VCaP (cell line): ENCODE data around the gene FGFRL1.
"Not testable (repeated sequence)": the region's sequence is repeated elsewhere in the genome, so short reads cannot be mapped to it uniquely, and the experiment has no call there.

Source experiments
- H3K27ac ChIP-seq: fragments of 450-650 bp; 2 replicates; pipeline ENCODE4 v1.5.1; 2017
- CTCF ChIP-seq: fragments of 450-650 bp; conservative IDR thresholded peaks from 2 replicates; pipeline ENCODE4 v1.5.1; 2017; ENCODE audit warnings: mild to moderate bottlenecking, moderate library complexity

Gene FGFRL1

GRCh38 chr4:1043162-1043561 is 31.7 kb downstream of the FGFRL1 start:
- no peak overlapping the region for H3K27ac ChIP-seq
- no peak for TF ChIP-seq CTCF

- no peak for TF ChIP-seq CTCF
- H3K27ac ChIP-seq, result peak overlapping the region; percentile 42; the same call in 1 of the 2 replicates
Measured at GRCh38 chr4:1043651-1044468, 32.4 kb downstream of the FGFRL1 start.

- peak overlapping the region; percentile 42; the same call in 1 of the 2 replicates for H3K27ac ChIP-seq
- TF ChIP-seq CTCF, result no peak
Measured at GRCh38 chr4:1044469-1045192, 33.2 kb downstream of the FGFRL1 start.

DNA sequence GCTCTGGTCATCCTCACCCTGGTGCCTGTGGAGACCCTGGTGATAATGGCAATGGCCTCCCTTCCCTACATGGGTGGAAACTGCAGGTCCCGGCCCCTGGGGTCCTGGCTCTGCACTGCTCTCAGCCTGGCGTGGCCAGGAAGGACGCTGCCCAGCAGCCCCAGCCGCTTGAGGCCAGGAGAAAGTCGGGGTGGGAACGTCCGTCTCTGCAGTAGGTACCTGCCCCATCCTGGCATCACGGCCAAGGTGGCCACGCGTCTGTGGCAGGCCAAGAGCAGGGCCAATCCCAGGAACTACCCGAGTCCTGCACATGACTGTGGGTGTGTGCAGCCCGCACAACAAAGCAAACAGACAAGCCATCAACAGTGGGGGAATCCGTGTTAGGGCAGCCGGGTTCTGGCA is 33.8 kb downstream of the FGFRL1 start:
- no peak for TF ChIP-seq CTCF
- peak overlapping the region; percentile 42; the same call in 1 of the 2 replicates for H3K27ac ChIP-seq

DNA sequence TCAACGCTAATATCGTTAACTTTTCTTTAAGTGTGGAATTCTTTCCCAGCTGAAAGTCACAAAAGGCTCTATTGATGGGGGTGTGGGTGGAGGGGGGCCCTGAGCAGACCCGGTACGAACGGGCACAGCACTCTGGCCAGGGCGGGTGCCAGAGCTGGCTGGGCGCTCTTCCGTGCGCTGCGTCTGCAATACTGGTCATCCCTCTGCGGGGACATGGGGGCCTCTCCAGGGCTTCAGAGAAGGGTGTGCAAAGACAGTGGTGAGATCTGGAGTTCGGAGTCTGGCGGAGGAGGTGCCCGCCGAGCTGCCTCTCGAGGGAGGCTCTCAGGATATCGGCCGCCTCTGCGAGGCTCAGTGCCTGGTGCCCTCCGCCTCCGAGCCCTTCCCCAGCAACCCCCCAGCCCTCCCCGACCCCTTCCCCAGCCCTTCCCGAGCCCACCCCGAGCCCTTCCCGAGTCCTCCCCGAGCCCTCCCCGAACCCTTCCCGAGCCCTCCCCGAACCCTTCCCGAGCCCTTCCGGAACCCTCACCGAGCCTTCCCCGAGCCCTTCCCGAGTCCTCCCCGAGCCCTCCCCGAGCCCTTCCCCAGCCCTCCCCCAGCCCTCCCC is 34.3 kb downstream of the FGFRL1 start:
- peak overlapping the region; percentile 42; the same call in 1 of the 2 replicates for H3K27ac ChIP-seq
- TF ChIP-seq CTCF, result no peak

DNA sequence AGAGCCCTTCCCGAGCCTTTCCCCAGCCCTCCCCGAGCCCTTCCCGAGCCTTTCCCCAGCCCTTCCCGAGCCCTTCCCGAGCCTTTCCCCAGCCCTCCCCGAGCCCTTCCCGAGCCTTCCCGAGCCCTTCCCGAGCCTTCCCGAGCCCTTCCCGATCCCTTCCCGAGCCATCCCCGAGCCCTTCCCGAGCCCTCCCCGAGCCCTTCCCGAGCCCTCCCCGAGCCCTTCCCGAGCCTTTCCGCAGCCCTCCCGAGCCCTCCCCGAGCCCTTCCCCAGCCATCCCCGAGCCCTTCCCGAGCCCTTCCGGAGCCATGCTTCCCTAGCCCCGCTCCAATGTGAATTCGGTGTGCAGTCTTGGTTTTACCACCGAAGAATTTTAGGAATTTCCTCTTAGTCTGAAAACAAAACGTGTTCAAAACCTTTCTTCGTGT is 35.2 kb downstream of the FGFRL1 start:
- H3K27ac ChIP-seq, result not testable (repeated sequence)

DNA sequence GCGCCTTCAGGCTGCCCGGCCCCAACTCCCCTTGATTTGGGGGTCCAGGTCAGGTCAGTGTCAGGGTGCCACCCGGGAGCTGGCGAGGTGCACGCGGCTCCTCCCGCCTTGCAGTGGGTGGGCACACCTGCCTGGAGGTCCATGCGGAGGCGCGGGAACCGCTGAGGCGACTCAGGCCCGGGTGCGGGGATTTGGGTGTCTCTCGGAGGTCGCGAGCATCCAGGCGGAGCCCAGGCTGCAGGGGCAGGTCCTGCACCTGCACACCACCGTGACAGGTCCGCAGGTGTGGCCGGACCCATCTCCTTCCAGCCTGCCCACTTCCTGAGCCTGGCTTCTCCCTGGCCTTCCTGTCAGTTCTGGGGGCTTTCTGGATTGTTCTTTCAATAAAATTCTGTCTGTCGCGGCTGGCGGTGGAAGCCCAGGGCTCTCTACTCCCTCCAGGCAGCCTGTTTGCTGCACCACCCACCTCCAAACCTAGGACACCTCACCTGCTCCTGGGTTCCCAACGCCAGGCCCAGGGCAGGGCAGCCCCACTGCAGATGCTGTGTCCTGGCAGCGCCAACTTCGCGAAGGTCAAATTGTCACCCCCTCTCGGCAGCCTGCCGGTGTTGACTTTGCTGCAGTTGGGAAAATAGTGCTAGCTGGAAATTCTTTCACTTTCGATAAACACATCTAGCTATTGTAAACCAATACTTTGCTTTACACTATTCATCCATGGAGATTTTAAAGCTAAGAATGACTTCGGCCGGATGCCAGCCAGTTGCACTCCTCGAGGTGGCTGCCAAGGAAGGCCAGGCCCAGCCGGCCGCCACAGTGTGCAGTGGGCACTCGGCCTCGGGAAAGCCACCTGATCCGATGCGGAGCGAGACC is 35.9 kb downstream of the FGFRL1 start:
- no peak for TF ChIP-seq CTCF
- no peak overlapping the region for H3K27ac ChIP-seq
